ENCODE measurements around the gene LGMN.

Gene LGMN

GRCh38 chr14:92719890-92720323, 28.5 kb downstream of the LGMN start:
- DNase-seq (ENCODE audit: low spot score) = no peak
- TF ChIP-seq CTCF (IDR thresholded peaks at IDR 0.05; ENCODE audit: extremely low read depth, missing control alignments) = no peak

- no peak for TF ChIP-seq CTCF (IDR thresholded peaks at IDR 0.05; ENCODE audit: extremely low read depth, missing control alignments)
- DNase-seq (ENCODE audit: low spot score) = no peak
Measured at GRCh38 chr14:92719421-92719820, 29.0 kb downstream of the LGMN start.

- no peak for TF ChIP-seq CTCF (IDR thresholded peaks at IDR 0.05; ENCODE audit: extremely low read depth, missing control alignments)
- no peak for DNase-seq (ENCODE audit: low spot score)
Measured at GRCh38 chr14:92718664-92719063, 29.8 kb downstream of the LGMN start.

GRCh38 chr14:92717571-92718042, 30.8 kb downstream of the LGMN start:
- no peak for TF ChIP-seq CTCF (IDR thresholded peaks at IDR 0.05; ENCODE audit: extremely low read depth, missing control alignments)
- DNase-seq (ENCODE audit: low spot score) = no peak

- DNase-seq (ENCODE audit: low spot score) = no peak
- TF ChIP-seq CTCF (IDR thresholded peaks at IDR 0.05; ENCODE audit: extremely low read depth, missing control alignments) = no peak
Measured at GRCh38 chr14:92716131-92716530, 32.3 kb downstream of the LGMN start.

- TF ChIP-seq CTCF (IDR thresholded peaks at IDR 0.05; ENCODE audit: extremely low read depth, missing control alignments) = peak; percentile 63
- DNase-seq (ENCODE audit: low spot score) = peak; percentile 86
Measured at GRCh38 chr14:92714739-92715307, 33.6 kb downstream of the LGMN start.

- no peak for DNase-seq (ENCODE audit: low spot score)
- no peak for TF ChIP-seq CTCF (IDR thresholded peaks at IDR 0.05; ENCODE audit: extremely low read depth, missing control alignments)
Measured at GRCh38 chr14:92712654-92713051, 35.8 kb downstream of the LGMN start.

All from GM20000 (cell line).